ENCODE measurements around the gene ARAP2.

ARAP2 gene

DNA sequence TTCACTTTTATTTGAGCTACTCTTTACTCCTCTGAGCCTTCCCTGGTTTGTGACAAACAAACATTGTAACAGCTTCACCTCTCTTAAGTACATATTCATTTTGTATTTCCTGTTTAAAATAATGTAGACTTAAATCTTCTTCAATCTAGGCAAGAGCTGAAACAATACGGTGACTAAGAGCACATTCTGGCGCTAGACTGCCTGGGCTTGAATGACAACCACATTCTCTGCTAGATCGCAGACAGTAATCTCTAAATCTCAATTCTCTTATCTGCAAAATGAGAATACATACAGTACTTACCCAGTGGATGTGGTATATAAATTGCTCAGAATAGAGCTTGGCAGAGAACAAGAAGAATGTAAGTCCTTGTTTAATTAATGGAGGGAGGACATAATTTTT lies 144.8 kb downstream of the ARAP2 start:
- DNase-seq = no peak

DNA sequence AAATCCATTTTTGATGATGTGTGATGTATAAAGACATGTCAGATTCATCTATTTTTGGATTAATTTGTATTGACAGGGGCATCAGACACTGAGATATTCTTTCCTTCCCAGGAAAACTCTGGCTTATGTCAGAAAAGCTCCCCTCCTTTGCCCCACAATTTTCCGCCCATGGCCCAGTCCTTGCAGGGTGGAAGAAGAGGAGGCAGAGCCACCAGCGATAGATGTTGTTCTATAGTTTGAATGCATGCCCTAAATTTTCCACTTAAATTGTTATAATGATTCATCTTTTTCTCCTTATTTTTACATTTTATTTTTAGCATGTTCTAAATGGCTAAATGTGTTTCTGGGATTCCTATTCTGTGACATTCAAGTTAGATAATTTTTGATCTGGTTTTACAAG lies 149.3 kb downstream of the ARAP2 start:
- DNase-seq = no peak

DNA sequence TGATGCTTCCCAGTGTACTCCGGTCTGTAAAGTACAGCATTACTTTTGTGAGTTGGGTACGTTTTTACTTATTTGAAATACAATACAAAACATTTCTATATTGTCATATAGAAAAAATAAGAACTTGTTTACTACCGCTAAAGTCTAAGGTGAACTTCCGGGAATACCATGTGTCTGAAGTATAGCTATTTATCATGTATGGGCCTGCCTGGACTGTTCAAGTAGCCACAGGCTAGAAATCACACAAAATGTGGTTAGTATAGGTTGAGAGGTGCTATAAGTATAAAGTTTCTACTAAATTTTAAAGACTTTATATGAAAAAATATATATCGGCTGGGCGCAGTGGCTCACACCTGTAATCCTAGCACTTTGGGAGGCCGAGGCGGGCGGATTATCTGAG lies 152.3 kb downstream of the ARAP2 start:
- no peak for DNase-seq

- no peak for DNase-seq
Observed at GRCh38 chr4:36088542-36088941, 155.8 kb downstream of the ARAP2 start.

GRCh38 chr4:36086261-36086786 lies 158.0 kb downstream of the ARAP2 start:
- no peak for DNase-seq

GRCh38 chr4:36082817-36083216 lies 161.5 kb downstream of the ARAP2 start:
- no peak for DNase-seq

DNA sequence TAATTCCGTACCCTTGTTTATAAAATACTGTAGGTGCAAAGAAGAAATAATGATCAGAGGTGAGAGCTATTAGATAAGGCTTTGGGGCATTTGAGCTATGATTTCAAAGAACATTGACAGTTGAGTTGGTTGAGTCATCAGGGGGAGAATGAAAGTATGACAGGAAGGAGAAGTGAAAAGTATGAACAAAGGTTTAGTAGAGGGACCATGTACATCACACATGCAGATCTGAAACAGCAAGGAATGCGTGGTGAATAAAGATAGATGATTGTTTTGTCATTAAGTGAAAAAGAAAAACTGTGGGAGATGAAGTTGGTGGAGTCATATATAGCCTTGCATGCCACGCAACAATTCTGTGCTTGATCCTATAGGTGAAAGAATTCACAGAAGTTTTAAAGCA lies 163.1 kb downstream of the ARAP2 start:
- no peak for DNase-seq

DNA sequence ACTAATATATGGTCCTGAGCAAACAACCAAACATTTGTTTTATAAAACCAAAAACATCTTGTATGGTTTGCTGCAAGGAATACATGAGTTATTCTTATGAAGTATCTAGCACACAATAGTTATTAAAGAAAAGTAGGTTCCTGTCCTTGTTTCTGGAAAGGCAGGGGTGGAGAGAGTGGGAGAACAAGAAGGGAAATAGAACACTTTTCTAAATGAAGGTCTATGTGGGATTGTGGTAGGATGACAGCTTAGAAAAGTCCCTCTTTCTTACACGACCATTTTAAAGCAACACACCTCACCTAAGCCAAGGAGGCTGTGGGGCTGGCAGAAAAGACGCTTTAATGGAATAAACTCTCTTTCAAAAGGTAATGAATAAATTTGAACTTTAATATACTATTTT lies 164.6 kb downstream of the ARAP2 start:
- DNase-seq = no peak

- no peak for DNase-seq
Observed at GRCh38 chr4:36078319-36078718, 166.0 kb downstream of the ARAP2 start.

DNA sequence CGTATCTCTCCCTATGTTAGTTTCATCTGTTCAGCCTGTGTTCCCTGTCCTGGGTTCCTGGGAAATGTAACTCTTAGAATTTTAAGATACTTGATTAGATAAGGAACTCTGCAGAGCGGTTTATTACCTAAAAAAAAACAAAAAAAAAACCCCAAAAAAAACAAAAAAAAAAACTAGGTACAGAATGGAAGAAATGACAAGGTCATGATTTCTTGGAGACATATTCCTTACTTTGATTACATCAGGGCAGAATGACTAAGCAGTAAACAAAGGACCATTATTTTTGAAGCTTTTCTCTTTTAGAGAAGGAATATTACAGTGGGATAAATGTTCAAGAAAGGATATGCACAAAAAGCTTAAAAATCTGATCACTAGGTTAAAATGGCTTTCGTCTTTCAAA lies 171.8 kb downstream of the ARAP2 start:
- no peak for DNase-seq

- no peak for DNase-seq
Observed at GRCh38 chr4:36067116-36067515, 177.2 kb downstream of the ARAP2 start.

GRCh38 chr4:36065274-36065871 lies 178.9 kb downstream of the ARAP2 start:
- no peak for DNase-seq

DNA sequence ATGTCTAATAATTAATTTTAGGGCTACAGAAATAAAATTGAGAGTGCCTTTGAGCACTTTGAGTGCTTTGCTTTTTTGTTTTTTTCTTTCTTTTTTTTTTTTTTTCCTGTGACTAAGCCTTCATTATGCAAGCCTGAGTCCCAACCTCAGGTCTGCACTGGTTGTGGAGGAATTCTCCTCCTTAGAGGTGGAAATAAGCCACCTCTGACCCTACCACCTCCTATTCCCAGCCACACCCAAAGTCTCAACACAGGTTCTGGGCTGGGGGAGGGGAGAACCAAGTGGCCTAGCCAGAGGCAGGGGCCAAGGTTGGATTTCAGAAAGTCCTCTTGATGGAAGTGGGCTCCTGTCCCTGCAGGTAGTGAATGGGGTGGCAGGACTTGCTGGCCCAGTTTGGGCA lies 180.2 kb downstream of the ARAP2 start:
- DNase-seq = no peak

DNA sequence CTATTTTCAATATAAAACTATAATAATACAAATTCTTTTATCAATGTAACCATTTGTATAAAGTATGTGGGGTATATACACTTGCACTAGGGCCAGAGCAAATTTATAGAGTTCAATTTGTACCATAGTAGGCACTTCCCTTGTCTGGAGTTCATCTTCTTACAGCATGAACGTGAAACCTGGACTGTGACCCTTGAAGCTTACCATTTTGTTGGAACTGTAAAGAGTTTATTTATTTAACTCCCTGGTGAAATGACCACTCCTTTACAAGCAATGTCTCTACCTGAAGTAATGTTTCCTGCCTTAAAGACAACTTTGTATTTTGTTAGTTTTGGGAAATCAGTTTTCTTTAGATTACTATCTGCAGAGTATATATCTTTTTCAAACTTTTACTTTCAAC lies 188.2 kb downstream of the ARAP2 start:
- DNase-seq = no peak

- no peak for DNase-seq
Observed at GRCh38 chr4:36054694-36055422, 189.5 kb downstream of the ARAP2 start.

- no peak for DNase-seq
Observed at GRCh38 chr4:36053930-36054329, 190.4 kb downstream of the ARAP2 start.

DNA sequence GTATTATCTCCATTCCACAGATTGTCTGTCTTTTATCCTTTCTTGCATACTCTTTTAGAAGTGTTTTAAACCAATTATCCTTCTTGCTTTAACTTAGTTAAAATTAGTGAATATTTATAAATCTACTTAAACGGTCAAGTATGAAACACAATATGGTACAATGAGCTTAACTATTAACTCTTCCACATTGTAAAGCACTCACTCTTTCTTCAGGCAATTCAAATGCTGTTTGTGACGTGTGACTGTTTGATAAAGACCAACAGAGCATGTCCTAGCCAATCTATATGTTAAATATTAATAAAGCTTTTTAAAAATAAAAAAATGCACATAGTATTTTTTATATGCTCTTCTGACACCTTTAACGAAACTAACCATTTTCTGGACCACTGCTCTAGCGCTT lies 192.7 kb downstream of the ARAP2 start:
- no peak for DNase-seq

GRCh38 chr4:36046026-36046425 lies 198.3 kb downstream of the ARAP2 start:
- no peak for DNase-seq

DNA sequence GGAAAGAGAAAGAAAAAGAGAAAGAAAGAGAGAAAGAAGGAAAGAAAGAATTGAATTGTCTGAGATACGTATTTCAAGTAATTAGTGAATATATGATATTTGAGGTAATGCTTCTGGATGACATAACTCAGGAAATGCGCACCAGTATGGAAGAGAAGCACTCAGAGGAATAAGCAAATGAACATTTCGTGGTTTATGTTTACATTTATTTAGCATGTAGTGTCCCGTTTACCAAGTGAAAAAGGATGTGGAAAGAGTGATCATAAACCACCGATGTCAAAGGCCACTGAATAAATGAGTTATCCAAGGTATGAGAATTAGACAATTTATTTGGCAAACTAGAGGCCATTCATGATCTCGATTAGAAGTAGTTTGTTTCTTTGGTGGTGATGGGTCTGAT lies 200.4 kb downstream of the ARAP2 start:
- no peak for DNase-seq

DNA sequence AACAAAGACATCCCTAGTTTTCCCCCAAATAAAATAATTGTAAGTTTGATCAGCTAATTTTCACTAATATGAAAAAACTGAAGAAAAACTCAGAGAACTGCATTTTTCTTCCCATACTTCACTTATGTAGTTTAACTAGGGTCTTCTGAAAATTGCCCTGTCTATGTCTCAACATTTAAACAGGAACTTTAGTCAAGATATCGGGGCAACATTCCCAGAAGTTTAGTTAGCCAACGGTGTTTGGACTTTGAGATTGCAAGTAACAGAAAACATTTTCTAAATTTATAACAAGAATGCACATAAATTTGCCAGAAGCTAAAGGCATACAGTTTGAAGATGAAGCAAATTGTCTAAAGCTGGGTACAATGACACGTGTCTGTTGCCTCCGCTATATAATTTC lies 201.1 kb downstream of the ARAP2 start:
- no peak for DNase-seq

DNA sequence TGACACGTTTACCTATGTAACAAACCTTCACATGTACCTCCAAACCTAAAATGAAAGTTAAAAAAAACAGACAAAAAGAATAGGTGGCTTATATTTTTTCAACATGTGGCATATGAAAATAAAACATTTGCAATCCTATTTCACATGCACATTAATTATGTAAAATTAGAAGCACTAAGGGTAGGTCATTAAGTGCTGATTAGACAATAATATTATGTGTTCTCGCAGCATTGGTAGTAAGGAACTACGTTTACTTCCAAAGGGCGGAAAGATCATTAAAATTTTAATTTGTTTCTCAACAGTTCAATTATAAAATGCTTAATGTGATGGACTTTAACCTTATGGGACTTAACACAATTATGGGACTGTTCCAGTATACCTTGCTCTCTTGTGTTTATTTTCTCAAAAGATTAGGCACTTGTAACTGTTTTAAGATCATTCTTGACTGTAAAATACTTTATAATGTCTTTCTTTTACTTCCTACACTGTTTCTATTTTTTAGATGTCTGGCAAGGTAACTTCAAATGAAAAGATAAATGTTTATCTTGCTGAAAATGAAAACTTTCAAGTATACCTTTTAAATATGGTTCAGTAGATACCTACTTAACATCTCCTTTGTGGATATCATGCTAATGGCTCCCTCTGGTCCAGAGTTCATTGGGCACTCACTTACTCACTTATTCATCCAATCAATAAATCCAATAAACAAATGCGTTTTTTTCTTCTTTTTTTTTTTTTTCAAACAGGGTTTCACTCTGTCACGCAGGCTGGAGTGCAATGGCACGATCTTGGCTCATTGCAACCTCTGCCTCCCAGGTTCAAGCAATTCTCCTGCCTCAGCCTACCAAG lies 202.0 kb downstream of the ARAP2 start:
- DNase-seq = no peak

DNA sequence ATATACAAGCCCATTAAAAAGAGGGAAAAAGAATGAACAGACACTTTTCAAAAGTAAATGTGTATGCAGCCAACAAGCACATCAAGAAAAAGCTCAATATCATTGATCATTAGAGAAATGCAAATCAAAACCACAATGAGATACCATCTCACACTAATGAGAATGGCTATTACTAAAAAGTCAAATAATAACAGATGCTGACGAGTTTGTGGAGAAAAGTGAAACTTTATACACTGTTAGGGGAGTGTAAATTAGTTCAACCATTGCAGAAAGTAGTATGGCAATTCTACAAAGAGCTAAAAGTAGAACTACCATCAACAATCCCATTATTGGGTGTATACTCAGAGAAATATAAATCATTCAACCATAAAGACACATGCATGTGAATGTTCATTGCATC lies 203.0 kb downstream of the ARAP2 start:
- DNase-seq = no peak

GRCh38 chr4:36039026-36039425 lies 205.3 kb downstream of the ARAP2 start:
- no peak for DNase-seq

GRCh38 chr4:36038491-36038890 lies 205.8 kb downstream of the ARAP2 start:
- DNase-seq = no peak
